ENCODE measurements around the gene DNAJC6. TPM values are rescaled to one million over a fixed set of nuclear protein-coding genes. Genes with fewer than 3 reads are reported as not detected.

DNAJC6 gene
- polyA plus RNA-seq, 2 of the 4 experiments (the other 2 are of a cell fraction), result 3.0 to 5.0 TPM

DNA sequence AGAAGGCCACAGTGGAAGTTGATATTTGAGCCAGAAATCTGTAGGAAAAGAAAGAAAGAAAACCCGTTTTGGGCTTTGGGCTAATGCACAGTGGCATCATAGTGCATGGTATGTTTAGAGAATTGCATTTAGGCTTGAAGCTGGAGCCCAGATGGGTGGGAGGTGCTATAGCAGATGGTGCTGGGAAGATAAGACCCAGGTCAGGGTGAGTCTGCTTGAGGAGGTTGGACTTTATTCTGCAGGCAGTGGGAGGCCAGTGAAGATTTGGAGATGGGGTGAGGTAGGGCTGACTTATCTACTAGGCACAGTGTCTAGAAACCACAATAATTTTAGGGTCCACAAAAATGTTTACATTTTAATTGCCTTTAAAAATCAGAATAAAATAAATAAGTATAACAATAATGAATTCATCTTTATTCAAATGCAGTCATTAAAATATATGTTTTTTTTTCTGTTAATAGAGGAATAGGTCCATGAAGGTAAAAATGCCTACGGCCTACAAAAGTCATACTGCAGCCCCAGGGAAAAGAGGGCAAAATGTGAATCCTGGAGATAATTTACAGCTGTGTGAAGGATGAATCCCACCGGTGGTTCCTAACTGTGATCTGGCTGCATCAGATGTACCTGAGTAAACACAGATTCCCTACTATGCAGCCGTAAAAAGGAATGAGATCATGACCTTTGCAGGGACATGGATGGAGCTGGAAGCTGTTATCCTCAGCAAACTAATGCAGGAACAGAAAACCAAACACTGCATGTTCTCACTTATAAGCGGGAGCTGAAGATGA is 8.7 kb downstream of the DNAJC6 start:
- Histone ChIP-seq H3K4me2 (no peak overlapping the region), H3K4me1 (no peaks in the 10 kb centered on the region), H3K4me3 (no peak overlapping the region), H3K9me3 (no peaks in the 10 kb centered on the region), H3K27ac (no peak overlapping the region)
- TF ChIP-seq CEBPB (IDR thresholded peaks at IDR 0.05), result no peak
- TF ChIP-seq FOSB (CRISPR knock-in tag; IDR thresholded peaks at IDR 0.05), result no peak
- TF ChIP-seq NFE2L2 (conservative IDR thresholded peaks at IDR 0.05; ENCODE audit: low read length), result no peak
- no peak for TF ChIP-seq RNF2 (IDR thresholded peaks at IDR 0.05; ENCODE audit: borderline replicate concordance, low read depth)
- no peak for TF ChIP-seq MAZ (IDR thresholded peaks at IDR 0.05; ENCODE audit: borderline replicate concordance, low read depth, low read length)
- no peak for TF ChIP-seq GATA3 (IDR thresholded peaks at IDR 0.05; ENCODE audit: borderline replicate concordance)
- no peak for TF ChIP-seq EP300 (IDR thresholded peaks at IDR 0.05)
- no peak for TF ChIP-seq CHD4 (IDR thresholded peaks at IDR 0.05; ENCODE audit: borderline replicate concordance)
- TF ChIP-seq, protein P1, sequence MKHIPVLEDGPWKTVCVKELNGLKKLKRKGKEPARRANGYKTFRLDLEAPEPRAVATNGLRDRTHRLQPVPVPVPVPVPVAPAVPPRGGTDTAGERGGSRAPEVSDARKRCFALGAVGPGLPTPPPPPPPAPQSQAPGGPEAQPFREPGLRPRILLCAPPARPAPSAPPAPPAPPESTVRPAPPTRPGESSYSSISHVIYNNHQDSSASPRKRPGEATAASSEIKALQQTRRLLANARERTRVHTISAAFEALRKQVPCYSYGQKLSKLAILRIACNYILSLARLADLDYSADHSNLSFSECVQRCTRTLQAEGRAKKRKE (CRISPR knock-in tag; IDR thresholded peaks at IDR 0.05; ENCODE audit: low read depth), result no peak
- no peak for TF ChIP-seq ZSCAN20 (CRISPR knock-in tag; IDR thresholded peaks at IDR 0.05)
- TF ChIP-seq HDAC2 (IDR thresholded peaks at IDR 0.05), result no peak
- TF ChIP-seq RFX5 (IDR thresholded peaks at IDR 0.05), result no peak
- no peak for TF ChIP-seq ELK1 (IDR thresholded peaks at IDR 0.05; ENCODE audit: low read depth, low read length)
- no peak for TF ChIP-seq NR3C1 (IDR thresholded peaks at IDR 0.05)
- no peak for TF ChIP-seq KDM1A (IDR thresholded peaks at IDR 0.05; ENCODE audit: low read depth)
- no peak for TF ChIP-seq BCL3 (IDR thresholded peaks at IDR 0.05)
- TF ChIP-seq KDM5A (IDR thresholded peaks at IDR 0.05), result no peak
- no peak for TF ChIP-seq POLR2AphosphoS2 (conservative IDR thresholded peaks at IDR 0.05; ENCODE audit: low read length)
- 83% methylated on average over 5 of the region's 5 CpGs for WGBS (ENCODE audit: missing lambda C conversion rate)
- FAIRE-seq, result no peak
- no peak for ATAC-seq
- ChIA-PET CTCF (no interaction called here), POLR2A (no interaction called here)
- no peak for DNase-seq (ENCODE audit: low read depth in 1 of 2, low spot score in 1 of 2)

DNA sequence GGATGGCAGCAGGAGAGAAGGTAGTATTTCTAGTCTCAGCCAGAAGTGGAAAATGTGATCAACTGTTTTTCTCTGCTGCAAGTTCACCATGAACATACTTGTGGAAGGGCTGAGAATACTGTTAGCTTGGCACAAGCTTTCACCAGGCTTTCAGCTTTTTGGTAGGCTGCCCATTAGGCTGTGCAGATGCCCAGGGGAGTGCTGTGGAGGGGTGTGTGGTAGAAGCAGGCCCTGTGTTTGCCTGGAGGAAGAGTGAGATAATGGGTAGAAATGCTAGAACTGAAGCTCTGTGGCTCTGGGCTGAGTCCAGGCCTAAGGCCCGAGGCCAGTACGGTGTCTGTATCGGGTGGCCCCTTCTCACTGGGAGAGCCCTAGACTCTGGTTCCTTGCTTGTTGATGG is 9.8 kb downstream of the DNAJC6 start:
- H3K9me3 ChIP-seq, result no peaks in the 10 kb centered on the region
- WGBS (ENCODE audit: missing lambda C conversion rate), result 93% methylated on average over 3 of the region's 3 CpGs
- H3K4me3 ChIP-seq, result no peak overlapping the region
- H3K4me2 ChIP-seq, result no peak overlapping the region
- FAIRE-seq (no peak), ATAC-seq (no peak), DNase-seq (ENCODE audit: low read depth in 1 of 2, low spot score in 1 of 2) (no peak)
- POLR2A ChIA-PET, result no interaction called here
- H3K27ac ChIP-seq, result no peak overlapping the region
- H3K4me1 ChIP-seq, result no peaks in the 10 kb centered on the region
- CTCF ChIA-PET, result interaction anchor here (0.8 to 1.1 kb wide), 2 partner anchors 8 to 13 kb away, joined by 3 to 6 read pairs; no protein-coding TSS in a partner anchor
- TF ChIP-seq EHMT2 (IDR thresholded peaks at IDR 0.05; ENCODE audit: low read depth) (no peak), TFCP2L1 (CRISPR knock-in tag; IDR thresholded peaks at IDR 0.05) (no peak), HMGXB4 (CRISPR knock-in tag; IDR thresholded peaks at IDR 0.05; ENCODE audit: borderline replicate concordance) (no peak), HES2 (IDR thresholded peaks at IDR 0.05) (no peak), JUNB (IDR thresholded peaks at IDR 0.05) (no peak), SREBF2 (IDR thresholded peaks at IDR 0.05) (no peak), ZNF302 (CRISPR knock-in tag; IDR thresholded peaks at IDR 0.05) (no peak), KDM5A (IDR thresholded peaks at IDR 0.05) (no peak), NR3C1 (IDR thresholded peaks at IDR 0.05) (no peak), ELK1 (IDR thresholded peaks at IDR 0.05; ENCODE audit: low read depth, low read length) (no peak), EP300 (IDR thresholded peaks at IDR 0.05) (no peak), RAD21 (conservative IDR thresholded peaks at IDR 0.05 in 1 of 2, IDR thresholded peaks at IDR 0.05 in 1 of 2) (no peak)
- TF ChIP-seq, protein P2, sequence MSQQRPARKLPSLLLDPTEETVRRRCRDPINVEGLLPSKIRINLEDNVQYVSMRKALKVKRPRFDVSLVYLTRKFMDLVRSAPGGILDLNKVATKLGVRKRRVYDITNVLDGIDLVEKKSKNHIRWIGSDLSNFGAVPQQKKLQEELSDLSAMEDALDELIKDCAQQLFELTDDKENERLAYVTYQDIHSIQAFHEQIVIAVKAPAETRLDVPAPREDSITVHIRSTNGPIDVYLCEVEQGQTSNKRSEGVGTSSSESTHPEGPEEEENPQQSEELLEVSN (IDR thresholded peaks at IDR 0.05; ENCODE audit: borderline replicate concordance, low read depth), result no peak
- TF ChIP-seq, protein P1 (CRISPR knock-in tag; IDR thresholded peaks at IDR 0.05; ENCODE audit: low read depth), result no peak
- TF ChIP-seq, protein P3, sequence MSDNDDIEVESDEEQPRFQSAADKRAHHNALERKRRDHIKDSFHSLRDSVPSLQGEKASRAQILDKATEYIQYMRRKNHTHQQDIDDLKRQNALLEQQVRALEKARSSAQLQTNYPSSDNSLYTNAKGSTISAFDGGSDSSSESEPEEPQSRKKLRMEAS (IDR thresholded peaks at IDR 0.05), result no peak

All from A549 (cell line).